ENCODE measurements around the gene KIAA0319L.

Gene KIAA0319L

DNA sequence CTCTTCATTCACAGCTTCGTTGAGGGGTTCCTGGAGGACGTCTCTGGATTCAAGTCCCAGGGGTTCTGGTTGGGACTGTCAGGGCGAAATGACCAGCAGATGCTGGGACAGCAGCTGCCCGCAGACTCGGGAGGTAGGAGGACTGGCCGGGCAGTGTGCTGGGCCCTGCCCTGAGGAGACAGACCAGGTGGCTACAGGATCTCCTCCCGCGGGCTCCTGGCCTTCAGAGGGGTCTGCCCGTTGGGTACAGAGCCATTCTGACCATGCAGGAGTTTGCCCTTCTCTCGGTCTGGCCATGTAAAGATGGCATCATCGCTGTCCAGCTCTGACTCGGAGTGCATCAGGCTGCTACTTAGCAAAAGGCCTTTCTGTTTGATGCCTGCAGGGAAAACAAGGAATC lies 122.5 kb downstream of the KIAA0319L start:
- TF ChIP-seq, protein P1, sequence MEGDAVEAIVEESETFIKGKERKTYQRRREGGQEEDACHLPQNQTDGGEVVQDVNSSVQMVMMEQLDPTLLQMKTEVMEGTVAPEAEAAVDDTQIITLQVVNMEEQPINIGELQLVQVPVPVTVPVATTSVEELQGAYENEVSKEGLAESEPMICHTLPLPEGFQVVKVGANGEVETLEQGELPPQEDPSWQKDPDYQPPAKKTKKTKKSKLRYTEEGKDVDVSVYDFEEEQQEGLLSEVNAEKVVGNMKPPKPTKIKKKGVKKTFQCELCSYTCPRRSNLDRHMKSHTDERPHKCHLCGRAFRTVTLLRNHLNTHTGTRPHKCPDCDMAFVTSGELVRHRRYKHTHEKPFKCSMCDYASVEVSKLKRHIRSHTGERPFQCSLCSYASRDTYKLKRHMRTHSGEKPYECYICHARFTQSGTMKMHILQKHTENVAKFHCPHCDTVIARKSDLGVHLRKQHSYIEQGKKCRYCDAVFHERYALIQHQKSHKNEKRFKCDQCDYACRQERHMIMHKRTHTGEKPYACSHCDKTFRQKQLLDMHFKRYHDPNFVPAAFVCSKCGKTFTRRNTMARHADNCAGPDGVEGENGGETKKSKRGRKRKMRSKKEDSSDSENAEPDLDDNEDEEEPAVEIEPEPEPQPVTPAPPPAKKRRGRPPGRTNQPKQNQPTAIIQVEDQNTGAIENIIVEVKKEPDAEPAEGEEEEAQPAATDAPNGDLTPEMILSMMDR (IDR thresholded peaks at IDR 0.05; ENCODE audit: extremely low read depth, insufficient read depth, missing control alignments), result no peak
- in situ Hi-C loops (cut with MboI; ENCODE audit: low pct_unique_long_range_greater_than_20kb, low sequenced_read_pairs, unreplicated experiment), result no loop called here
- no peak for DNase-seq (ENCODE audit: low spot score)

DNA sequence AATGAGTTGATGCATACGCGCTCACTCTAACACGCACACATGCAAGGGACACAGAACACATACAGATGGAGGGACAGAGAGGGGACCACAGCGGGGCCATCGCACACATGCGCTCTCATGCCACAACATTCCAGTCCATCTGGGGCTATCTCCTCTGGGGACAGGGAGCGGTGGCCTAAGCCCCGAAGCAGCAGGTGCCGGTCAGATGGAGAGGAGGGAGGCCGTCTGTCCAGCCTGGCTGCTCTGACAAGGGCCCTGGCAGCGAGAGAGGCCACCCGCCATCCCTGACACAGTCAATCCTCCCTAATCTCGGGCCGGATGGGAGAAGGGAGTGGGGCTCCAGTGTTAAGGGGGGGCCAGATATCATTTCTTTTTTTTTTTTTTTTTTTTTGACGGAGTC lies 123.5 kb downstream of the KIAA0319L start:
- TF ChIP-seq, protein P1 (IDR thresholded peaks at IDR 0.05; ENCODE audit: extremely low read depth, insufficient read depth, missing control alignments), result no peak
- no peak for DNase-seq (ENCODE audit: low spot score)
- in situ Hi-C loops (cut with MboI; ENCODE audit: low pct_unique_long_range_greater_than_20kb, low sequenced_read_pairs, unreplicated experiment), result no loop called here

DNA sequence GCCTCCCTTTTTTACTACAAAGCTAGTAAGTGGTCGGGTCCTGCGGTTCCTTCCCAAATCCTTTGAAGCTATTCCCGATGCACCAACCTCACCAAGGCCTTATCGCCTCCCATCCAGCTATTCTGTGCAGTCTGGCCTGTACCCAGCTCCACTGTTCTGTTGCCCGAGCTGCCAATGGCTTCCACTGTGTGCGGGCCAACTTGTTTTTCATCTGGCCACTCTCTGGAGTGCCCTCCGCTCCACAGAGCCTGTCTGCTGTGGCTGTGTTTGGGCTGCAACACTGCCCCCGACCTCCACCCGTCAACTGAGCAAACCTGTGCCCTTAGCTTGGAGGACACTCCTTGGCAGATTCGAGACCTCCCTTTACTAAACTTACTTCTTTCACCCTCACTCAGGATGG lies 125.0 kb downstream of the KIAA0319L start:
- TF ChIP-seq, protein P1 (IDR thresholded peaks at IDR 0.05; ENCODE audit: extremely low read depth, insufficient read depth, missing control alignments), result no peak
- in situ Hi-C loops (cut with MboI; ENCODE audit: low pct_unique_long_range_greater_than_20kb, low sequenced_read_pairs, unreplicated experiment), result no loop called here
- DNase-seq (ENCODE audit: low spot score), result no peak

DNA sequence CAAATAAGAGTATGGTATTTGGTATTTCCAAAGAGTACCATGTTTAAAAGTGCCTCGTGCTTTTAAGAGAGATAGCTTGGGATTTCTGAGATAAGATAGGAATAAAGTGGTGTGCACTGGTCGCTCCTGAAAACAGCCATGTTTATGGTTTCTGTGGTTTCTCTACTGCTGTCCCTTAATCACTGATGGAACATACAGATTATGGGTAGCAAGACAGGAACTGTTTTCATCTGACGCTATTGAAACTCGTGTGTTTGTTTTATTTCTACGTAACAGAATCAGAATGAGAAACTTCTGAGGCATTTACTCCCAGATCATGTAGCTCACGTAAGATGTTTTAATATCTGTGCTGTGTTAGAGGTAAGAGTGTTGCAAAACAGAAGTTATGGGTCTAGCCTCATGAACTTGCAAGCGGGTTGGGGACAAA lies 126.0 kb downstream of the KIAA0319L start:
- TF ChIP-seq, protein P1 (IDR thresholded peaks at IDR 0.05; ENCODE audit: extremely low read depth, insufficient read depth, missing control alignments), result no peak
- DNase-seq (ENCODE audit: low spot score), result no peak
- in situ Hi-C loops (cut with MboI; ENCODE audit: low pct_unique_long_range_greater_than_20kb, low sequenced_read_pairs, unreplicated experiment), result no loop called here

DNA sequence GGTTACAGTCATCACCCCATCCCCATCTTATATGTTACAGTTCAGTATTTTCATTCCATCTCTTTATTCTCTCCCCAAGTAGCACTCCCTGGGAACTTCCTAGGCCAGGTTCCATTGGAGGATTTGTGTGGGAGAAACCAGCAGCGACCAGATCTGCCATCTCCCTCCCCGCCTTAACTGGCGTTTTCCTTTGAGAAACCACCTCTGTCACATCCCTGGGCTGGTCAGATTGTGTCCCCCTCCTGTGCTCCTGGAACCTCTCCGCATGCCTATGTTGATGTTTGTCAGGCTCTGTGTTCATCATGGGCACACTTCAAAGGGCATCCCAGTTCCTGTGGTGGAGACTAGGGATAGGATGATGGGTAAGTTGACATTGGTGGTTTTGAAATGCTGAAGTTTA lies 126.4 kb downstream of the KIAA0319L start:
- TF ChIP-seq, protein P1 (IDR thresholded peaks at IDR 0.05; ENCODE audit: extremely low read depth, insufficient read depth, missing control alignments), result no peak
- in situ Hi-C loops (cut with MboI; ENCODE audit: low pct_unique_long_range_greater_than_20kb, low sequenced_read_pairs, unreplicated experiment), result no loop called here
- no peak for DNase-seq (ENCODE audit: low spot score)

DNA sequence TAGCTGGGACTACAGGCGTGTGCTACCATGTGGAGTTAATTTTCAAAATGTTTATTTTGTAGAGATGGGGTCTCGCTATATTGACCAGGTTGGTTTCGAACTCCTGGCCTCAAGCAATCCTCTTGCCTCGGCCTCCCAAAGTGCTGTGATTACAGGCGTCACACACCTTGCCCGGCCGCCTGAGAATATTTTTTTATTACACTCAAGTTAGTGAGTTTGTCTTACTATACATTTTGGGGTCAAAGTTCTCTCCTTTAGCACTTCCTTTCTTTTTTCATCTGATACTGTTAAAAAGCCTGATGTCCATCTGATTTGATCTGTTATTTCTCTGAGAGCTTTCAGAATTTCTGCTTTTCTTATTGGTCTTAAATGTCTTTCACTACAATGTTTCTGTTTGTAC lies 128.8 kb downstream of the KIAA0319L start:
- no peak for DNase-seq (ENCODE audit: low spot score)
- in situ Hi-C loops (cut with MboI; ENCODE audit: low pct_unique_long_range_greater_than_20kb, low sequenced_read_pairs, unreplicated experiment), result no loop called here
- TF ChIP-seq, protein P1 (IDR thresholded peaks at IDR 0.05; ENCODE audit: extremely low read depth, insufficient read depth, missing control alignments), result no peak

DNA sequence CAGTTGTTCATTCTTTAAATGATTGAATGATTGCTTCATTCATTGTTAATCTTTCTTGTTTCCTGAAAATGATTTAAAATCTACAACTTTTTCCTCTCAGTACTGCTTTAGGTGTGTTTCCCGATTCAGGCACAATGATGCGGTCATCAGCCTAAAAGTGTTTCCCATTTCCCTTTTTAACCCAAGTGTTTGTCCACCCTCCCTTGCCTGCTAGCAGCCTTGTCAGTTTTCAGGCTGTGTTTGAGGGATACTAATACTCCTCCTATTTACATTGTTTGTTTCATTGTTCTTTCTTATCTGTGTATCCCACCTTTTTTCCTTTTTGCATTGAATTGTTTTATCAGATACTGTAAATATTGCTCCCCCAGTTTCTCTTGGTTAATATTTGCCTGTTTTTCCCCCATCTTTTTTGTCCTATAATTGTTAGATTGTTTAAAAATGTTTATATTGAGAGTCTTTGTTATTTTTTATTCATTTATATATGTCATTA lies 131.1 kb downstream of the KIAA0319L start:
- in situ Hi-C loops (cut with MboI; ENCODE audit: low pct_unique_long_range_greater_than_20kb, low sequenced_read_pairs, unreplicated experiment), result no loop called here
- TF ChIP-seq, protein P1 (IDR thresholded peaks at IDR 0.05; ENCODE audit: extremely low read depth, insufficient read depth, missing control alignments), result no peak
- DNase-seq (ENCODE audit: low spot score), result no peak

Measured in GM13977 (cell line).